Measurements from ENCODE around the gene MCHR2. TPM values are rescaled to one million over a fixed set of nuclear protein-coding genes. Genes with fewer than 3 reads are reported as not detected.
"Not testable (repeated sequence)": the region's sequence is repeated elsewhere in the genome, so short reads cannot be mapped to it uniquely, and the experiment has no call there.

MCHR2 gene
- not detected in 2 replicates for polyA plus RNA-seq (2012; rRNA removed)
- not detected in 2 replicates for polyA plus RNA-seq (2012; cell fraction: cytosol; rRNA removed)
- polyA plus RNA-seq (2012; cell fraction: nucleus; rRNA removed) = not detected in 2 replicates

- 7% methylated on average over 45 of the region's 64 CpGs for WGBS (ENCODE audit: low lambda C conversion rate)
- POLR2A ChIA-PET = no interaction called here
- Histone ChIP-seq H3K36me3 (replicated peaks in 1 of 2; ENCODE audit: control insufficient read depth in 1 of 2, insufficient read depth in 2 of 2, low read length in 1 of 2) (no peaks in the 10 kb centered on the region), H3K79me2 (ENCODE audit: insufficient read depth) (no peaks in the 10 kb centered on the region), H2AFZ (ENCODE audit: low read depth) (0 out of 2 replicates have a peak within 1 kb of the TSS, but pooled peaks have one; percentile 16), H3K4me2 (no peak within 1 kb of the TSS), H3K4me3 (ENCODE audit: low read depth in 2 of 2, low read length in 1 of 2) (peak within 1 kb of the TSS in 1 of 2 experiments; percentile 3; a peak in 2 of 4 replicates), H3K9me3 (no peaks in the 10 kb centered on the region), H3K4me1 (ENCODE audit: control insufficient read depth in 1 of 2, insufficient read depth in 2 of 2, low read depth in 1 of 2, low read length in 1 of 2) (no peaks in the 10 kb centered on the region), H3F3A (replicated peaks; ENCODE audit: insufficient read depth) (no peaks in the 10 kb centered on the region), H3K9me2 (no peaks in the 10 kb centered on the region), H3K27me3 (ENCODE audit: insufficient read depth) (peaks cover 30% of the 10 kb centered on the region), H3K27ac (ENCODE audit: low read depth in 2 of 2, low read length in 1 of 2) (no peak within 1 kb of the TSS), H4K20me1 (ENCODE audit: insufficient read depth) (no peaks in the 10 kb centered on the region), H3K9ac (no peak within 1 kb of the TSS)
- TF ChIP-seq ELF1 (IDR thresholded peaks at IDR 0.05) (no peak), RFX5 (IDR thresholded peaks at IDR 0.05; ENCODE audit: low read length) (no peak), EZH2phosphoT487 (IDR thresholded peaks at IDR 0.05; ENCODE audit: borderline replicate concordance, low read depth) (0 out of 2 replicates have a peak, but pooled peaks have one; percentile 1), RCOR1 (IDR thresholded peaks at IDR 0.05; ENCODE audit: low read length) (no peak), MEF2A (IDR thresholded peaks at IDR 0.05; ENCODE audit: borderline replicate concordance, low read depth) (no peak)
- DNase-seq = no peak
- CTCF ChIA-PET = interaction anchor here (1.4 kb wide), 1 partner anchor 125 kb away, joined by 4 read pairs; no protein-coding TSS in a partner anchor
Measured at GRCh38 chr6:99993533-99994251, at the start of gene MCHR2. TSS of gene MCHR2 (minus strand) at chr6:99994223. CDS start at chr6:99956147, 38,076 bp downstream.

- H3K36me3 ChIP-seq (replicated peaks in 1 of 2; ENCODE audit: control insufficient read depth in 1 of 2, insufficient read depth in 2 of 2, low read length in 1 of 2); H3K79me2 ChIP-seq (ENCODE audit: insufficient read depth); H3K4me2 ChIP-seq; H3F3A ChIP-seq (replicated peaks; ENCODE audit: insufficient read depth); H3K9me2 ChIP-seq; H3K4me1 ChIP-seq (ENCODE audit: control insufficient read depth in 1 of 2, insufficient read depth in 2 of 2, low read depth in 1 of 2, low read length in 1 of 2); H3K9me3 ChIP-seq; H4K20me1 ChIP-seq (ENCODE audit: insufficient read depth); H3K27me3 ChIP-seq (ENCODE audit: insufficient read depth); POLR2A ChIA-PET; DNase-seq; H3K4me3 ChIP-seq (ENCODE audit: low read depth in 2 of 2, low read length in 1 of 2); H3K9ac ChIP-seq; CTCF ChIA-PET; H3K27ac ChIP-seq (ENCODE audit: low read depth in 2 of 2, low read length in 1 of 2); H2AFZ ChIP-seq (ENCODE audit: low read depth): not testable (repeated sequence)
- 6% methylated on average over 1 of the region's 1 CpG for WGBS (ENCODE audit: low lambda C conversion rate)
Measured at GRCh38 chr6:100038546-100038945, 44.5 kb upstream of the MCHR2 start.

- Histone ChIP-seq H3K4me2 (peak overlapping the region; percentile 48), H2AFZ (ENCODE audit: low read depth) (peak overlapping the region; percentile 47; the same call in 1 of the 2 replicates), H3K79me2 (ENCODE audit: insufficient read depth) (no peaks in the 10 kb centered on the region), H3K27me3 (ENCODE audit: insufficient read depth) (no peaks in the 10 kb centered on the region), H3K36me3 (replicated peaks in 1 of 2; ENCODE audit: control insufficient read depth in 1 of 2, insufficient read depth in 2 of 2, low read length in 1 of 2) (no peaks in the 10 kb centered on the region), H3K4me3 (ENCODE audit: low read depth in 2 of 2, low read length in 1 of 2) (peak overlapping the region in 1 of 2 experiments; percentile 4; a peak in 1 of 4 replicates), H3F3A (replicated peaks; ENCODE audit: insufficient read depth) (no peaks in the 10 kb centered on the region), H4K20me1 (ENCODE audit: insufficient read depth) (no peaks in the 10 kb centered on the region), H3K27ac (ENCODE audit: low read depth in 2 of 2, low read length in 1 of 2) (no peak overlapping the region), H3K4me1 (ENCODE audit: control insufficient read depth in 1 of 2, insufficient read depth in 2 of 2, low read depth in 1 of 2, low read length in 1 of 2) (no peaks in the 10 kb centered on the region), H3K9ac (no peak overlapping the region), H3K9me2 (no peaks in the 10 kb centered on the region), H3K9me3 (no peaks in the 10 kb centered on the region)
- POLR2A ChIA-PET = no interaction called here
- TF ChIP-seq EP300 (IDR thresholded peaks at IDR 0.05; ENCODE audit: borderline replicate concordance in 1 of 2, low read depth in 1 of 2, low read length in 1 of 2) (no peak), CHD2 (IDR thresholded peaks at IDR 0.05; ENCODE audit: low read length, partially characterized antibody) (no peak), FOXJ3 (CRISPR knock-in tag; IDR thresholded peaks at IDR 0.05) (no peak), MXI1 (IDR thresholded peaks at IDR 0.05; ENCODE audit: low read depth, low read length) (no peak), REST (IDR thresholded peaks at IDR 0.05; ENCODE audit: low read depth, low read length) (no peak)
- WGBS (ENCODE audit: low lambda C conversion rate) = 4% methylated on average over 8 of the region's 8 CpGs
- CTCF ChIA-PET = interaction anchor here (0.9 to 2.0 kb wide), 2 partner anchors 16 to 34 kb away, joined by 4 to 7 read pairs; no protein-coding TSS in a partner anchor
- DNase-seq = no peak
Measured at GRCh38 chr6:100035873-100036653, 42.0 kb upstream of the MCHR2 start.
